Left renal cortex interstitium (tissue), 4 donors: ENCODE results near the gene PCAT7. TPM values are rescaled to one million over a fixed set of nuclear protein-coding genes. Genes with fewer than 3 reads are reported as not detected.

ENCODE experiments used
- DNase-seq, 4 donors: peaks; one replicate each; pipeline ENCODE4 v3.0.0-alpha.2; 2013; ENCODE audit warnings: low read depth in 4 of 4, low spot score in 2 of 4, missing footprints in 1 of 4
- polyA plus RNA-seq, 4 donors: library from polyadenylated mRNA; unstranded; fragments of 120-200 nt; gene quantifications; one replicate each; pipeline ENCODE4 v1.2.1, GENCODE V29; 2013; ENCODE audit not compliant: insufficient read length in 4 of 4

The PCAT7 gene
- polyA plus RNA-seq, 4 donors = 0.42 to 0.74 (median 0.47) TPM

DNA sequence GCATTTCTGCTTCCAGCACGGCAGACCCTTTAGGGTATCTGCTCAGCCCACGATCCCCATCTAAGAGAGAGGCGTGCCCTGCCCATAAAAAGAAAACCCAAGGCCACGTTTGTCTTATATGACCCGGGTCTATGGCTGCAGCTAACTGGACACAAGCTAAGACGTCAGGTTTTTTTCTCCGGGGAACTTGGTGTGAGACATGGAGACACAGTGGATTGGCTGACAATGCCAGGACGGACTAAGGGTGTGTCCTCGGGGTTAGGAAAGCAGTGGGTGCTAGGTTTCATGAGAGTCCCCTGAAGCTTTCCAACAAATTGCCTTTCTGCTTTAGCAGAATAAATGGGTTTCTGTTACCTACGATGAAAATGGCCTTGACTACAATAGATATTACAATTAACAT, 45.8 kb downstream of the PCAT7 start:
- no peak for DNase-seq

DNA sequence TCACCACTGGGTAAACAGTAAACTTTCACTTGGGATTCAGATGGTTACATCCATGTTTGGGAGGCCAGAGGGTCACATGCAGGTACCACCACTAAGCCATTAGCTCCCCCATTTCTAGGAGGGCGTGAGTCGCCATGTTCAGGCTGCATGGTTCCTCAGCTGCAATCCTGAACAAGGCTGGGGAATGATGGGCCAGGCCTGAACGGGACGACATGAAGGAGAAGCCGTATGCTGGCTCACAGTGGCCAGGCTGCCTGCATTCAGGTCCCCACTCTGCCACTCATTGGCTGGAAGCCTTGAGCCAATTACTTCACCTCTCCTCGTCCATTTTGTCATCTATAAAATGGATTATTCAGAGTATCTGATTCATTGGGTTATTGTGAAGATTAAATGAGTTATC, 47.8 kb downstream of the PCAT7 start:
- no peak for DNase-seq

DNA sequence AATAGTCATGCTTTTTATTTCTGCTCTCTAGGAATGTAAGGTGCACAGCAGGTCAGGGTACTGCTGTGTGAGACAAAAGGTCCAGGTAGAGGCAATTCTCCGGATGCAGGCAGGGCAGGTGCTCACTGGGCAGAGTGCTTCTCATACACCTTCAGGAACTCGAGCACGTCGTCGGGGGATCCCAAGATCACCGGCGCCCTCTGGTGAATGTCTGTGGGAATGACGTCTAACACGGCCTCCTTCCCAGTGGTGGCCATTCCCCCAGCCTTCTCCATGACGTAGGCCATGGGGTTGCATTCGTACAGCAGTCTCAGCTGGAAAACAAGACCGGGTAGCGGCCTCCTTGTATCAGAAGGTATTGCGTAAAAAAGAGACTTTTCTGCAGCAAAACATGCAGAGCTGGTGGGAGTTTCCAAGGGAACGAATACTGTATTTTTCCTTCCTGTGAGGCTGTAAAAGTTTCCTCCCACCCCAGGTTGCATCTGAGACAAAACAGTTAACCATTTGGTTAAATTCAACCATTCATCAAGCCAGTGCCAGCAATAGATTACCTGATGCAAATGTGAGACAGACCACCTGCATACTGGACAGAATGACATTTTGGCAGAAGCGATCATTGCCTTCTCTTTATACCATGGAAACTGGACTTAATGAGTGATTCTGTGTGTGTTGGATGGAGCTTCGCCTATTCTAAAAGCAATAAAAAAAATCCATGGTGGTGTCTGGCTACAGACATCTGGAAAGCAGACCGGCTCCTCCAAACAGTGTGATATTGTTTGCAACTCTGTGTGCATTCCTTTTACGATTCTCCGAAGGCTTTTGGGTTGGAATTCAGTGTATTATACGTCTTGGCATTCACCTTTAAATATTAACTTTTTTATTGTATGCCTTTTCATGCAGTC, 48.6 kb downstream of the PCAT7 start:
- no peak for DNase-seq

DNA sequence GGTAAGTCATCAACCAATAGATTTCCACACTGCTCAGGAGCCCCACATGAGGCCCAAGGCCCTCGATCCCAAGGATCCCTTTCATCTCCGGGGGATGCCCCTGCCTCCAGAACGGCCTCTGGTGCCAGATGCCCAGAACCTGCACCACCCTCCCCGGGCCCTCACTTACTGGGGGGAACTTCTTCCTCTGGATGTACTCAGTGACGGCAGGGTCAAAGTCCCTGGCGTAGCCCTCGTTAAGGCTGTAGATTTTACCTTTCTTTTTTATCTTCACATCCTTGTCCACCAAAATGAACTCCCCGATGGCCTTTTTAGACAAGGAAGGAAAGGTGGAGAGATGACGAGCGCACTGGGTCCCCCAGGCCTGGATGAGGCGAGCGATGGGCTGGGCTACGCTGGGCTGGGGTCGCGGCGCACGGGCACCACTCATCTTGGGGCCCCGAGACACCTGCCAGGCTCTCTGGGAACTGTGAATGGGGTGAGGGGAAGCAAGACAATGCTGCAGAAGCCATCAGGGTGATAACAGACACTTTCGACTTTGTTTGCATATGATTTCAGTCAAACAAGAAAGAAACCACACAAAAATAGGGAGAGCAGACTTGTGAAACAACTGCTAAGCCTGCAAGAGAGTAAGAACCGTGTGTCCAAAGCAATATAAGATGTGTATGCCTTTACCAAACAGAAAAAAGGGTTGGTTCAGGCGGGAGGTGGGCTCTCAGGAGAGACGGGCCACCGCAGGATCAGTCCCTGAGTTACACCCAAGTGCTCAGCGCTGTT, 52.0 kb downstream of the PCAT7 start:
- no peak for DNase-seq

DNA sequence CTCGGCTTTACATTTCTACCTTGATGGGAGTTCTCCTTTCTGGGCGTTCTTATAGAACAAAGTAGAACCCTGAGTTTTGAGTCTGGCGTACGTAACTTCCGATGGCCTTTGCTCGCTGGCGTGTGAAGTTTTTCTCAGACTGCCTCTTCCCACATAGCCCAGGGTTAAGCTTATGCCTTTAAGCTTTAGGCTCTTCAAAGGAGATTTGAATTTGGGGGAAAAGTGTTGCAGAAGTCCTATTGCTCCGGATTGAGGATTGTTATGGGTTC, 52.5 kb downstream of the PCAT7 start:
- no peak for DNase-seq

DNA sequence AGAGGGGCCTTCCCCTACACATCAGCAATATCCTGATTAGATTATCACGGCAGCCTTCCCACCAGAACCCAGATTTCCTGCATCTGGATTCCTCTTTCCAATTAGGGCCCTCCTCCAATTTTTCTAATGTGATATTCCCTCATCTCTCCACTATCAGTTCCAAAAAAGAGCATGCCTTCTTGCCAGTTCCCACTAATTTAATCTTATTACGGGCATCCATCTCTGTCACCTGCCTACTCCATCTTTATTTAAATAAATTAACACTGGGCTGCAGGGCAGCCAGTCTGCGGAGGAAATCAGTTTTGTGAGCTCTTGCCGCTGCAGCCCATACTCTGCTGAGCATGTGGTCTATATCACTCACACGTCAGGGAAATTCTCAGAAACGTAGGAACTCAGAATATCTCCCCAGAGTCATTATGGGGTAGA, 55.3 kb downstream of the PCAT7 start:
- DNase-seq = peak in 1 of 4 donors; percentile 48

DNA sequence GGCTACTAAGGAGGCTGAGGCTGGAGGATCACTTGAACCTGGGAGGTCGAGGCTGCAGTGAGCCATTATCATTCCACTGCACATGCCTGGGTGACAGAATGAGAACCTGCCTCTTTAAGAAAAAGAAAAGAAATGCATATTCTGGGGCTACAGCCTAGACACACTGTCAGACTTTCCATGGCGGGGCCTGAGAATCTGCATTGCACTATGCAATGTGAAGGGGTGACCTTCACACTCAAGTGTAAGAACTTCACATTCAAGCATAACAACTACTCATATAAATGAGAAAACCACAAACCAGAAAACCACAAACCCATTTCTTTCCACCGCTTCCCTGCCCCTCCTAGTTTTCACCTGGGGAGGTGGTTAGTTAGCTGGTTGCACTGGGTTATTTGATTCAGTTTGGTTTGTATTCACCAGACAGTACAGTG, 56.8 kb downstream of the PCAT7 start:
- DNase-seq = no peak

DNA sequence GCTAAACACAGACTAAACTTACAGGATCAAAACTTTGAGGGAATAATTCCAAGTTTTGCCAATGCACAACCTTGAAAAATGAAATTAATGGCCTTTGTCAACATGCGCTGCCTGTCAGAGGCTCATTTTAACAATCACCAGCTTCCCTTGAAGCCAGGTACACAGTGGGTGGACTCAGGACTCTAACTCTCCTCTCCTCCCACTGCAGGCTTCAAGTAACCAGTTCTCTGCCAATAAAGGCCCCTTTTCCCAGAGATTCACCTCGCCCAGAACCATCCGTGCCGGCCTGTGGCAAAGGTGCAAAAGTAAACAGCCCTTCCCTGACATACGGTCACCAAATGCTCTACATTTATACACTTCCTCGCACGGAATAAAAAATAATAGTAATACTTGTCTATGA, 57.2 kb downstream of the PCAT7 start:
- no peak for DNase-seq

DNA sequence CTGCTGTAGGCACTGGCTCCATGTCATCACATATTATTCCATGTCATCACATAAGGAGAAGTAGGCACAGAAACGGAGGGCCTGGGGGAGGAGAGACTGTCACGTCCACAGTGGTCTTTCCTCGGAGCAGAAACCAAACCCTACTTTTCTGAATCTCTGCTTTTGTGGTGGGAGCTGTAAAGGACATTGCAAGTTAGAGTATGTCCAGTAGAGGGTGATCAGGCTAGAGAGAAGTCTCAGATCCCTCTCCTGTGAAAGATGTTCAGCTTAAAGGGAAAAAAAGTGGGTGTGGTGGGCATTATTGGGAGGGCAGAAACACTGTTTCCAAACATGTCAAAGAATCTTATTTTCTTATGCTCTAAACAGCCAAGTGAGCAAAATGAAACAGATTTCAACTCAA, 58.1 kb downstream of the PCAT7 start:
- DNase-seq = no peak

DNA sequence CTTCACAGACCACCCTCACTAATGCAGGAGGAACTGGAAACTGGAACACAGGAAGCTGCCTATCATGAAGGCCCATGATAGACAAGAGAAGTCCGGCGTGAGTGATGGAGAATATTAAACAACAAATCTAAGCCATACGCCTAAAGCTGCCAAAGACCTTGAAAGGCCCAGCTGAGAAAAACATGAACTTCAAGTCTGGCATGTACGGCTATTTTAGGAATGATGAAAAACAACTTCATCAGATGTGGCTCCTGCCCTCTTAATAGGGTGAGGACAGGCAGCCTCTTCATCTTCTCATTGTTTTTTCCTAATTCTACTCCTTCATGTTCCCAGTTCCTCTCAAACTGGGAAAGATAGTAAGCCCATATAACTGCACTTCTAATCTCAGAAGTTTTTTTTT, 64.1 kb downstream of the PCAT7 start:
- no peak for DNase-seq

Other genes starting within 250 kb of the PCAT7 start
- under 1 TPM in 1 of 4 donors, not detected in 3; 0.11 TPM for gene NUTM2F, start 226.4 kb upstream of the PCAT7 start, polyA plus RNA-seq
- gene FBP2, start 38.7 kb downstream of the PCAT7 start, polyA plus RNA-seq = under 1 TPM in 2 of 4 donors, not detected in 2; 0.08 to 0.11 TPM
- 10 to 100 TPM; 45.4 to 66.0 (median 54.4) TPM for gene FBP1, start 84.4 kb downstream of the PCAT7 start, polyA plus RNA-seq
- gene AOPEP, start 171.6 kb downstream of the PCAT7 start, polyA plus RNA-seq = 10 to 100 TPM; 50.1 to 59.7 (median 54.1) TPM